ENCODE measurements around the gene GREB1.

GREB1 gene

DNA sequence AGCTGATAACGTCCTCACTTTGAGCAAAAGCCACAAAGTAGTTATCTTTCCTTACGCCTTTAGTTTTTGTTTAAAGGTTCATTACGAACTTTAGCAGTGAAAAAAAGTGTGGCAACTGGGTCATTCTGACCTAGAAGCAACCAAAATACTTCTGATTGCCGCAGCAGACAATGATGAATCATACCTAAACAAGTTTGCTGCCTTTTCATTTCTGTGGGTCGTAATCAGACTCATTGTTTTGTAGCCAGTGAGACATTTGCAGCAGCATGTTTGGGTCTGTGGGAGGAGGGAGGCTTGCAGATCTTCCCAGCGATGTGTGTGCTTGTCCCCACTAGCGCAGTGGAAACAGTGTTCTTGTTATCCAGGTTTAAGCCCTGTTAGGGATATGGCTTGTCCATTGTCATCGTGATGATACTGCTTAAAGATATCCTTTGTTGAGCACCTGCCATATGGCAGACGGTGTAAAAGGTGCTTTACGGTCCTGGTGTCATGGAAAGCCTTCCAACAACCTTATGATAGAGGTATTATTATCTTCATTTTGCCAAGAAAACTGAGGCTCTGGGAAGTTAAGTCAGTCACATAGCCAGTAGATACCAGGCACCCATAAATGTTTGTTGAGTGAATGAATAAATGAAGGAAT is 1.3 kb upstream of the GREB1 start:
- Histone ChIP-seq H4K20me1 (ENCODE audit: insufficient read depth, low read length) (no peaks in the 10 kb centered on the region), H3K36me3 (ENCODE audit: insufficient read depth, low read length) (no peaks in the 10 kb centered on the region), H3F3A (ENCODE audit: insufficient read depth, low read length) (no peaks in the 10 kb centered on the region), H3K27me3 (ENCODE audit: insufficient read depth, low read length) (no peaks in the 10 kb centered on the region), H3K79me2 (ENCODE audit: insufficient read depth, low read length) (no peaks in the 10 kb centered on the region), H3K9me3 (ENCODE audit: low read length) (no peaks in the 10 kb centered on the region), H2AFZ (ENCODE audit: low read length) (no peak overlapping the region), H3K4me3 (ENCODE audit: low read depth, low read length, poor library complexity, severe bottlenecking) (no peak overlapping the region), H3K9ac (ENCODE audit: low read length) (no peak overlapping the region), H3K27ac (ENCODE audit: low read depth, low read length, poor library complexity, severe bottlenecking) (no peak overlapping the region), H3K4me2 (ENCODE audit: low read length) (no peak overlapping the region), H3K9me2 (ENCODE audit: low read depth, low read length) (no peaks in the 10 kb centered on the region), H3K4me1 (ENCODE audit: insufficient read depth, low read length, severe bottlenecking) (no peaks in the 10 kb centered on the region)
- TF ChIP-seq, protein P1, sequence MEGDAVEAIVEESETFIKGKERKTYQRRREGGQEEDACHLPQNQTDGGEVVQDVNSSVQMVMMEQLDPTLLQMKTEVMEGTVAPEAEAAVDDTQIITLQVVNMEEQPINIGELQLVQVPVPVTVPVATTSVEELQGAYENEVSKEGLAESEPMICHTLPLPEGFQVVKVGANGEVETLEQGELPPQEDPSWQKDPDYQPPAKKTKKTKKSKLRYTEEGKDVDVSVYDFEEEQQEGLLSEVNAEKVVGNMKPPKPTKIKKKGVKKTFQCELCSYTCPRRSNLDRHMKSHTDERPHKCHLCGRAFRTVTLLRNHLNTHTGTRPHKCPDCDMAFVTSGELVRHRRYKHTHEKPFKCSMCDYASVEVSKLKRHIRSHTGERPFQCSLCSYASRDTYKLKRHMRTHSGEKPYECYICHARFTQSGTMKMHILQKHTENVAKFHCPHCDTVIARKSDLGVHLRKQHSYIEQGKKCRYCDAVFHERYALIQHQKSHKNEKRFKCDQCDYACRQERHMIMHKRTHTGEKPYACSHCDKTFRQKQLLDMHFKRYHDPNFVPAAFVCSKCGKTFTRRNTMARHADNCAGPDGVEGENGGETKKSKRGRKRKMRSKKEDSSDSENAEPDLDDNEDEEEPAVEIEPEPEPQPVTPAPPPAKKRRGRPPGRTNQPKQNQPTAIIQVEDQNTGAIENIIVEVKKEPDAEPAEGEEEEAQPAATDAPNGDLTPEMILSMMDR (IDR thresholded peaks at IDR 0.05; ENCODE audit: low read length), result no peak
- no peak for TF ChIP-seq EZH2 (IDR thresholded peaks at IDR 0.05; ENCODE audit: borderline replicate concordance, low read length)

DNA sequence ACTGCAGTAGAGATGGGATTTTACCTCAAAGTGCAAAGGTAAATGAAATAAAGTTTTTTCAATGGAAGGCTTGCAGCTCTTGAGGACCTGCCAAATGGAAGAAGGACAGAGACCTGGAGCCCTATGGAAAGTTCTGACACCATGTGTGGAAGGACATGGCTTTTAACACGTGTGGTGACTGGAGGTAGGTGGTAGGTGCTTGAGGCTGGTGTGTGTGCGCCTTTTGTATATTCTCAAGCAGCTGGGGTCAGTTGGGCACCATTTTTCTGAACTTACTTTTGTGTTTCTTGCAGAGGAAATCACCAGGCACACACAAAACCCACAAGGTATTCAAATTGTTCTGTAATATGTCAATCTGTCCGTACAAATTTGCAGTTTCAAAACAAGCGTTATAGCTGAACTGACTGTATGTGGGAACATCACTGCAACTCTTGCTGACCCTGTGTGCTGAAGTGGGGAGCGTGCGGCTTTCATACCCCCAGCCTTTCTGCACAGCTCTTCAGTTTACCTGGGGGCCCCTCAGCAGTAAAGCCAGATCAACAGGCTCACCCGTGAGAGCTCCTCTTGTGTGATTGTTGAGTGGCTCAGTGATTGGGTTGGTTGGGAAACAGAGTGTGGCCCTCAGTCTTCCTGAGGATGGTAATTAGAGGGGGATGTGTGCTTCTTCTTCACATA is 363 bp downstream of the GREB1 start:
- Histone ChIP-seq H3K36me3 (ENCODE audit: insufficient read depth, low read length) (no peaks in the 10 kb centered on the region), H3K27ac (ENCODE audit: low read depth, low read length, poor library complexity, severe bottlenecking) (no peak overlapping the region), H3K4me2 (ENCODE audit: low read length) (no peak overlapping the region), H3F3A (ENCODE audit: insufficient read depth, low read length) (no peaks in the 10 kb centered on the region), H3K27me3 (ENCODE audit: insufficient read depth, low read length) (no peaks in the 10 kb centered on the region), H3K79me2 (ENCODE audit: insufficient read depth, low read length) (no peaks in the 10 kb centered on the region), H3K9me2 (ENCODE audit: low read depth, low read length) (no peaks in the 10 kb centered on the region), H4K20me1 (ENCODE audit: insufficient read depth, low read length) (no peaks in the 10 kb centered on the region), H3K4me1 (ENCODE audit: insufficient read depth, low read length, severe bottlenecking) (no peaks in the 10 kb centered on the region), H2AFZ (ENCODE audit: low read length) (no peak overlapping the region), H3K4me3 (ENCODE audit: low read depth, low read length, poor library complexity, severe bottlenecking) (no peak overlapping the region), H3K9ac (ENCODE audit: low read length) (no peak overlapping the region), H3K9me3 (ENCODE audit: low read length) (no peaks in the 10 kb centered on the region)
- TF ChIP-seq, protein P1 (IDR thresholded peaks at IDR 0.05; ENCODE audit: low read length), result no peak
- TF ChIP-seq EZH2 (IDR thresholded peaks at IDR 0.05; ENCODE audit: borderline replicate concordance, low read length), result no peak

DNA sequence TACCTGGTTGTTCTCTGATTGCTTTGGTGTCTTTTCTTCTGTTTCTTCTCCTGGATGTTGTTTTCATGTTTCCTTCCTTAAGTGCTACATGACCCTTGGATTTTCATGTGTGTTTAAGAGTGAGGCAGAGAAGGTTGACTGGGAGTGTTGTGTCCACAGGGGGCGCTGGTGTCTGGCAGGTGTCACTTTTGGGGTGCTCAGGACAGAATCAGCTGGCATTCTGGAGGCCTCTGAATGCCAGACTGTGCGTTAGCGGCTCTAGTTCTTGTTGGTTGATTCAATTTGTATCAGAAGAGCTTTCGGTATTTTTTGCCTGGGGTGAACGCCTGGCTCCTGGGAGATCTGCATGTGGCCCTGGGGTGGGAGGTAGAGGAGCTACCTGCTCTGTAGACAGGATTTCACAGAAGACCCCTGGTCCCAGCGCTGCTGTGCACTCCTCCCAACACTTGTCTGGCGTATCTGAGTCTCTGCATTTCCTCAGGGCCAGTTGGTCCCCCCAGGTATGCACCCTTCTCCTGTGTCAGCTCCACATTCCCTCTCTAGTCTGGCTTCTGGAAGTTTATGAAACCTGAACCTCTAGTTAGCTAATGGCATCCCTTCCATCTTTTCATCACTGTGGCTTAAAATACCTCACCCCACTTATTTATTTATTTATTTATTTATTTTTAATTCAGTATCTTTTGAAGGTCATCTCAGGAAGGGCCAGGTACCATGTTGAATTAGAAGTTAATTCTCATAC is 1.1 kb downstream of the GREB1 start:
- no peaks in the 10 kb centered on the region for H3K79me2 ChIP-seq (ENCODE audit: insufficient read depth, low read length)
- no peaks in the 10 kb centered on the region for H3K27me3 ChIP-seq (ENCODE audit: insufficient read depth, low read length)
- H2AFZ ChIP-seq (ENCODE audit: low read length), result no peak overlapping the region
- TF ChIP-seq, protein P1 (IDR thresholded peaks at IDR 0.05; ENCODE audit: low read length), result peak; percentile 56; the same call in 1 of the 2 replicates
- no peak for TF ChIP-seq EZH2 (IDR thresholded peaks at IDR 0.05; ENCODE audit: borderline replicate concordance, low read length)
- H4K20me1 ChIP-seq (ENCODE audit: insufficient read depth, low read length), result no peaks in the 10 kb centered on the region
- H3K4me2 ChIP-seq (ENCODE audit: low read length), result no peak overlapping the region
- peaks cover 6% of the 10 kb centered on the region for H3K4me1 ChIP-seq (ENCODE audit: insufficient read depth, low read length, severe bottlenecking)
- no peak overlapping the region for H3K9ac ChIP-seq (ENCODE audit: low read length)
- H3K36me3 ChIP-seq (ENCODE audit: insufficient read depth, low read length), result no peaks in the 10 kb centered on the region
- no peaks in the 10 kb centered on the region for H3K9me2 ChIP-seq (ENCODE audit: low read depth, low read length)
- H3F3A ChIP-seq (ENCODE audit: insufficient read depth, low read length), result no peaks in the 10 kb centered on the region
- H3K9me3 ChIP-seq (ENCODE audit: low read length), result no peaks in the 10 kb centered on the region
- no peak overlapping the region for H3K4me3 ChIP-seq (ENCODE audit: low read depth, low read length, poor library complexity, severe bottlenecking)
- no peak overlapping the region for H3K27ac ChIP-seq (ENCODE audit: low read depth, low read length, poor library complexity, severe bottlenecking)
